Measurements from ENCODE around the gene ARID5B. TPM values are rescaled to one million over a fixed set of nuclear protein-coding genes. Genes with fewer than 3 reads are reported as not detected.

The ARID5B gene
- polyA plus RNA-seq, 4 donors, result 47.6 to 56.4 (median 51.1) TPM

DNA sequence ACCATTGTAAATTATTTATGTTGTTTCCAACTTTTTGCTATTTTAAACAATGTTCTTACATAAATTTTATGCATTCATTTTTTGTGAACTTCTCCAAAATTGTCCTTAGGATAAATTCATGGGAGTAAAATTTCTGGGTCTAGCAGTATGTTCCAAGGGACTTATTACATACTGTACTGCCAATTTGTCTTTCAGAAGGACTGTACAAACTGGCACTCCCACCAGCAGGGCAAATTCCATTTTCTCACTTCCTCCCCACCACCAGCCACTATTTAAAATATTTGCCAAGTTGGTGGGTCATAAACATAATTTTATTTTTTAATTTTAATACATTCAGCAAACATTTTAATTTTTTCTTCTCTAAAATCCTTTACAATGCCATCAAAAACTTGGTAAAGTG lies 13.7 kb upstream of the ARID5B start:
- no peak for DNase-seq (ENCODE audit: low read depth in 4 of 4, low spot score in 3 of 4)

- DNase-seq (ENCODE audit: low read depth in 4 of 4, low spot score in 3 of 4), result no peak
Observed at GRCh38 chr10:61888744-61889143, 12.8 kb upstream of the ARID5B start.

- no peak for DNase-seq (ENCODE audit: low read depth in 4 of 4, low spot score in 3 of 4)
Observed at GRCh38 chr10:61890430-61890829, 11.1 kb upstream of the ARID5B start.

DNA sequence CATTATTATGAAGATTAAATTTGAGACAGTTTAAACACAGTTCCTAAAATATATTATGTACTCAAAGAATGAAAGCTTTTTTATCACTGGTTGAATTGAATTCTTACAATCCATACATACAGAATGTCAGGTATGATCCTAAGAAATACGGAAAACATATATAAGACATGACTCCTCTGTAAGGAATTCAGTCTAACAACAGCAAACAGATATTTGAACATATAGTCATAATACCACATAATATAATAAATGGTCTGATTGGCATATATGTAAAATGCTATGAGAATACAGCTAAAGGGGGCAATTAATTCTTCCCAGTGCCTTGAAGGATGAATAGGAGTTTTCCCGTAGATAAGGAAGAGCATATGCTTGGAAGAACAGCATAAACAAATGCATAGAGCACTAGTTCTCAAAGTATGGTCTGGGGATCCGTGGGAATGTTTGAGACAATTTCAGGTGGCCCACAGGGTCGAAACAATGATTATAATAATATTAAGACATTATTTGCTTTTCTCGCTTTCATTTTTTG lies 10.6 kb upstream of the ARID5B start:
- no peak for DNase-seq (ENCODE audit: low read depth in 4 of 4, low spot score in 3 of 4)

DNA sequence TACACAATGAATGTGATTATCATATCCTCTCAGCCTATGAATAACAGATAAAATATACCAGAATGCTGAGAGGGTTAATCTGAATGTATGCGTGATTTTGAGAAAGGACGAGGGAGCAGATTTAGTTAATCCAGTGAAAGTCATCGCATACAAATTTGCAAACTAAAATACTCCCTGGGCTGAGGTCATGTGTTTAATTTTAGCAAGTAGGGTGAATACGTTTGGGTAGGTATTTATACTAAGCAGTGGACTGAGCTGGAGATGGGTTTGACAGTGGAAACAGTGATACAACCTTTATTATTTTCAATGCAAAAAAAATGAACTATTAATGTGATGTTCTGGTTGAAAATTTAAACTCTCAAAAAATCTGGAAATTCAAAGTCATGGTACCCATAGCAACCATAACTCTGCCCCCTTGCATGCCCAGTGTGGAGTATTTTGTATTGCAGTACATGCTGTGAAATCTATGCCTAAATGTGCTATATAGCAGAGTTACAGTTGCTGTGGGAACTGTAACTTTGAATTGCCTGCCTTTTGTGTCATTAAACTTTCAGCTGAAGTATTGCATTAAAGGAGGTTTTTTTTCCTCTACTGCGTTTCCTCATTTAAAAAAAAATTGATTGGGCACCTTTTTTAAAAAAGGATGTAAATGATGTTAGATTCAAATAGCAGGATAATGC lies 9.5 kb upstream of the ARID5B start:
- no peak for DNase-seq (ENCODE audit: low read depth in 4 of 4, low spot score in 3 of 4)

DNA sequence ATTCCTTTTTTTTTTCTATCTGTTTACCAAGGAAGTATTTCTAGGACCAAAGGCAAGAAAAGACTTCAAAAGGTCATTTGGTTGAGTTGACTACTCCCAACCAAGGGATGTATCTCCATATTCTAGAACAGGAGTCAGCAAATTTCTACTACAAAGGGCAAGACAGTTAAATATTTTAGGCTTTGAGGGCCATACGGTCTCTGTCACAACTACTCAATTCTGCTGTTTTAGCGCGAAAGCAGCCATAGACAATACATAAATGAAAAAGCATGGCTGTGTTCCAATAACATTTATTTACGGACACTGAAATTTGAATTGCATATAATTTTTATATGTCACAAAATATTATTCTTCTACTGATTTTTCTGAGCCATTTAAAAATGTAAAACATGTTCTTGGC lies 8.5 kb upstream of the ARID5B start:
- DNase-seq (ENCODE audit: low read depth in 4 of 4, low spot score in 3 of 4), result no peak

GRCh38 chr10:61894133-61894532 lies 7.4 kb upstream of the ARID5B start:
- no peak for DNase-seq (ENCODE audit: low read depth in 4 of 4, low spot score in 3 of 4)

DNA sequence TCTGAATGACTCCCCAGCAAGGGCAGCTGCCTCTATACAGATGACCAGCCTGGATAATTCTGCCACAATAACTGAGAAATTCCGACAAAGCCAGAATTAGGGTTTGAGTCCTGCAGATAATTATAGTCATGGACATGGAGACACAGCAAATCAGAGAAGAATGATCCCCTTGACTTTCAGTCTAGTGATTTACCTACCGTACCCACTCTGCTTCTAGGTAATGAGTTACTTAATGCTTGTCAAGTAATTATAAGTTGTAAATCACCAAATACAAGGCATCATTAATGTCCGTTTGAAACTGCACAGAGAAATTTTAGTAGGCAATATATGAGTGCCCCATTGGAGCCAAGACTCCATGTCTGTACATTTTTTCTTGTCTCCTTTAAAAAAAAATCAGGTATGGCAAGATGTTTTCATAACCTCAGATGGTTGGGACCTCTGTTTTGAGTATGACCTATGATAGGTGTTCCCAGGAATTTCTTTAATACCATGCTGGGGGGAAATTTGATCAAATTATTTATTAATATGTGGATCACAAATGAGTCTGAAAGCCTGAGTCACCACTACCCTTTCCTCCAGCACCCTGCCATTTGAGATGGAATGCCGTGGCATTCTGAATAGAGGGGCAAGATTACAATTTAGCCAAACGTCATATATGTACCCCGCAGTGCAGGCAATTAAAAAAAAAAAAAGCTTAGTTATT lies 5.5 kb upstream of the ARID5B start:
- DNase-seq (ENCODE audit: low read depth in 4 of 4, low spot score in 3 of 4), result no peak

DNA sequence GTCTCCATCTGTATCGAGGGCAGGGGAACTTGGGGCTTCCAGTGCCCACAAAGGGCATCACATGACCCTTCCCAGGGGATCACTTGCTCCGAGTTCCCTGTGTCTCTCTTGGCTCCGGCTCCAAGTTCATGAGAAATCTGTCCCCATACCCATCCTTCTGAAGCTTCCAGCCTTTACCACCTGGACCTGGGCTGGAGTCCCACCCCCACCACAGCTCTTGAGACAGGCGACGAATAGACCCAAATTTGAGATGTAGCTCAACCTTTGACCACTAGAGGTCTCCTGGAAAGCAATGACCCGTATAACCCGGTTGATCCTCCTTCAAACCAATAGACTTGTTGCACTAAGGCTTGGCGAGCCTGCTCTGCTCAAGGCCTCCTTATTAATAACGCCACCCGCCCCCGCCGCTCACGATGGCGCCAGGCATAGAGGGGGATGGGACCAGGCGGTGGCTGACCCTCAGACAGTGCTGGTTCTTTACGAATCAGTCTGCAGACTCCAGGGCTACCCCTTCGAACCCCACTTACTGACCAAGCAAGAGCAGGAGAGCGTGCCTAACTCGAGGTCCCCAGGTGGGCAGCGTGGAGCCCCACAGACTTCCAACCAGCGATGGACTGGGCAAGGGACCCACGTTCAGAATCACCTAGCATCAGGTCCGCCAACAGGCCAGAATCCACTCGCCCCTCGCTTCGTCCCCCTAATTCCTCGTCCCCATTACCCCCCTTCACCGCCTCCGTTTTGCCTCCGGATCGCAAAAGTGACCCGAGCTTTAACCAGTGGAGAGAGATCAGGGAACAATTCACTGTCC lies 4.4 kb upstream of the ARID5B start:
- no peak for DNase-seq (ENCODE audit: low read depth in 4 of 4, low spot score in 3 of 4)

GRCh38 chr10:61897671-61898434 lies 3.6 kb upstream of the ARID5B start:
- DNase-seq (ENCODE audit: low read depth in 4 of 4, low spot score in 3 of 4), result no peak

GRCh38 chr10:61898435-61898778 lies 3.1 kb upstream of the ARID5B start:
- DNase-seq (ENCODE audit: low read depth in 4 of 4, low spot score in 3 of 4), result no peak

GRCh38 chr10:61899069-61899531 lies 2.4 kb upstream of the ARID5B start:
- DNase-seq (ENCODE audit: low read depth in 4 of 4, low spot score in 3 of 4), result no peak

DNA sequence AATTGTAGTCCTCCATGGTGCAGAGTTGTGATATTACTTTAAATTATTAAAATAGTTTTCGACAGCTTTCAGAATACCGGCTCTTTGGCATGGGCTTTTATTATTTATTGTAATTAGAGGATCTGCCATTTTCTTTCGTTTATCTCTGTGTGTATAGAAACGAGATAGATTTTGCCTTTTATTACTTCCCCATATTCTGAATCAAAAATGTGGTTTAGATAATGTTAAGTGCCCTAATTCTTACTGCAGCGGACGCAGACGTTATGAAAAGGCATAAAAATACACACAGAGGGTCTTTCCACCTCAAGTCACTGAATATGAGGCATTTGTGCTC lies 1.9 kb upstream of the ARID5B start:
- DNase-seq (ENCODE audit: low read depth in 4 of 4, low spot score in 3 of 4), result no peak

- no peak for DNase-seq (ENCODE audit: low read depth in 4 of 4, low spot score in 3 of 4)
Observed at GRCh38 chr10:61899997-61900828, 1.3 kb upstream of the ARID5B start.

GRCh38 chr10:61901829-61902444 lies 438 bp downstream of the ARID5B start:
- DNase-seq (ENCODE audit: low read depth in 4 of 4, low spot score in 3 of 4), result peak in 1 of 4 donors; percentile 54

DNA sequence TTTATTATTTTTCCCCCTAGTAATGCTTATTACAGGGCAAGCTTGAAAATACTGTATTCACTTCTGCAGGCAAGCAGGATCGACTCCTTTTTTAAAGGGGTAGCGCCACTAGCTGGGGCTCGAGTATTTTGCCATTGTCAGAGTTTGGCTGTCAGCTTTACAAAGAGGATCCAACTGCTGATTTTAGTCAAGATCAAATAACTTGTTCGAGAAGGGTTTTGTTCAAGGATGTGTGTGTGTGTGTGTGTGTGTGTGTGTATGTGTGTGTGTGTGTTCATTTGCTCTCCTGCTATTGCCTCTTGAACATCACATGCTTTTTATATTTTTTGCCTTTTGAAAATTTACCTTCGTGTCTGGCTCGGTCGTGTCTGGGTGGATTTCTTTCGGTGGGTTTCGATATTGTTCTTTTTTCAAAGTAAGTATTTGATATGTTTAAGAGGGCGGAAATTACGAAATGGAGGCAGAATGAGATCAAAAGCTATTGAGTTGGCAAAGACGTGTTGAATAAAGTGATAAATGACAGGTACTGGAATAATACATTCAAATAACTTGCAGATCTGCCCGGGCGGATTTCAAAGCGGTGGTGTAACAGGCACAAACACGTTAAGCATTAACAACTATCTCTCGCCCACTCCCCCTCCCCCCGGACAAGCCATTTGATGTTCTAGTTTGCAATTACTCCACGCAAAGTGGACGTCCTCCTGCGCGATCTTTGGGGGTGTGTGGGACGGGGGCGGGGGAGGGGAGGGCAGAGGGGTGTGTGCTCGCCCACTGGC lies 1.1 kb downstream of the ARID5B start:
- peak in 2 of 4 donors; percentile 65 to 81 for DNase-seq (ENCODE audit: low read depth in 4 of 4, low spot score in 3 of 4)

DNA sequence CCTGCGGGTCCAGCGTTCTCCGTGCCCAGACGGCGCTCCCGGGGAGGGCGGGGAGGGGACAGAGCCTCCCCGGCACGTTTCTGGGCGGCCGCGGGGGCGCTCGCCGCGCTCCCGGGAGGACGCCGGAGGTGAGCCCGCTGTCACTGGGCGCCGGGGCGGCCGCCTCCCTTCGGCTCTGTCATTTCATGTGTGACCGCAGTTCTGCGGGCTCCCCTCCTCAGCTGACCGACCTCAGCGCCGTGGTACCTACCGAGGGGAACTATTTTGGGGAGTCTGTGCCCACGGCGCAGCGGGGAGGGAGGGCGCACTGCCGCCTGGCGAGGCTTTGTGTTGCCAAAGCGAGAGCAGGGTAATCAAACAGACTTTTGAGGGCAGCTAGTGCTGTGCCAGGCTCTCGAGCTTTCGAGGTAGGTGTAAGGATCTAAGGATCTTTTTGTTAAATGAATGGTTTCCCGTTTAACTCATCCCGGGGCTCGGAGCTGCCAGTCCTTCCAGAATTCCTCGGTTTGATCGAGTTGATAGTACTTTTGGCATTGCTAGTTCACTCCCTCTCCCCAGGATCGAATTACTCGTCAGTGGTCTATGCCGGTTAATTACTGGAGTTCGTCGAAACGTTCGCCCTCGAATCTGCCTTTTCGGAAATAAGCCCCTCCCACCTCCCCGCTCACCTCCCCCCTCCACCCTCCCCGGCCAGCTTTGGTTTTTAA lies 1.9 kb downstream of the ARID5B start:
- DNase-seq (ENCODE audit: low read depth in 4 of 4, low spot score in 3 of 4), result peak in 2 of 4 donors; percentile 57 to 67

DNA sequence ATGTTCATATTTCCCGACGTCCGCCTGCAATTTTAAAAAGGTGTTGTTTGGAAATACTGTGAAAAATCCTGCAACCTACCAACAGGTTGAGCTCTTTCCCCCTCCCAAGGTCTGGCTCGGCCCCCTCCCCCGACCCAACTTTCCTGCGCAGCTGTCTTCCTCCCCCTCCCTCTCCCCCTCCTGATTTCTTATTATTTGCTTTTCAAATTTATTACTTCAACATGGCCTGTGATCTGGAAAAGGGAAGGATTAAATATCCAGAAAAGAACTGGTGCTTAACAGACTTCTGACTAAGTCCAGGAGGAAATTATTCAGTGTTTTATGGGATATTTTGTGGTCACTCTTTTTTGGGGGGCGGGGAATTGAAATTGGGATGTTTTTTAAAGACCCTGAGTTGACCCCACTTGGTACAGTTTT lies 2.4 kb downstream of the ARID5B start:
- peak in 1 of 4 donors; percentile 49 for DNase-seq (ENCODE audit: low read depth in 4 of 4, low spot score in 3 of 4)

All from right renal pelvis (tissue), 4 donors.